K562 (cell line): ENCODE results near the gene ACE. TPM values are rescaled to one million over a fixed set of nuclear protein-coding genes. Genes with fewer than 3 reads are reported as not detected.

Experiments used
- ATAC-seq: fragments of 200-7000 bp; cut with Tn5 transposase; 3 replicates; pipeline ENCODE4 v1.9.1; 2020; ENCODE audit warnings: moderate library complexity
- BruUV-seq: library from RNA; stranded (reverse); fragments of 400-500 nt; replicated peaks from 2 replicates; lab custom pipeline; 2021; lab: Mats Ljungman, UMichigan
- CTCF ChIA-PET: fragments of 300-600 bp; formaldehyde crosslinking; extraction: SDS; loops from one replicate; lab custom pipeline; 2021; ENCODE audit warnings: low intra/inter-chr PET ratio; lab: Yijun Ruan, JAX
- POLR2A ChIA-PET: fragments of 300-600, 350-650 bp; sonication (Branson Sonifier 250); formaldehyde crosslinking; extraction: SDS; loops from one replicate; lab custom pipeline; 2021; ENCODE audit warnings: antibody characterized with exemption, inconsistent platforms; lab: Yijun Ruan, JAX
- DNase-seq, 4 experiments: peaks; one replicate each; pipeline versions ENCODE4 v3.0.0 to v3.0.0-alpha.2; 2011 to 2018; ENCODE audit warnings: low spot score in 3 of 4, mixed read lengths in 3 of 4; ENCODE audit errors: extremely low read depth in 1 of 4
- FAIRE-seq: peaks from 2 replicates; lab custom pipeline; 2011; peaks lifted over from hg19 to GRCh38; lab: Jason Lieb, UNC
- H2AFZ ChIP-seq: 2 replicates; pipeline ENCODE4 v1.6.0; 2011; ENCODE audit warnings: low read depth, low read length, control low read depth, inconsistent platforms
- H3K27ac ChIP-seq: fragments of 200-600 bp; 3 replicates; pipeline ENCODE4 v1.8.0; 2011; ENCODE audit warnings: low read depth, mild to moderate bottlenecking, control low read depth, inconsistent platforms, low read length, moderate library complexity, mixed read lengths; ENCODE audit errors: extremely low read depth
- H3K27me3 ChIP-seq, 2 experiments: fragments of 300-600 bp in 1 of 2; 2 replicates in 1 of 2; 3 replicates in 1 of 2; pipeline versions ENCODE4 v1.6.0 to v1.8.0; 2011; ENCODE audit warnings: inconsistent platforms in 2 of 2, low read length in 2 of 2, mild to moderate bottlenecking in 1 of 2, mixed read lengths in 1 of 2, moderate library complexity in 1 of 2; ENCODE audit not compliant: control insufficient read depth in 2 of 2, insufficient read depth in 2 of 2
- H3K36me3 ChIP-seq: fragments of 300-600 bp; 3 replicates; pipeline ENCODE4 v1.8.0; 2011; ENCODE audit warnings: mild to moderate bottlenecking, low read length, inconsistent platforms; ENCODE audit not compliant: control insufficient read depth, insufficient read depth
- H3K4me1 ChIP-seq, 2 experiments: fragments of 200-600 bp in 1 of 2; replicated peaks in 1 of 2; 2 replicates in 1 of 2; 3 replicates in 1 of 2; pipeline versions ENCODE4 v1.5.1 to v1.8.0; 2011; ENCODE audit warnings: inconsistent platforms in 2 of 2, low read length in 2 of 2, mild to moderate bottlenecking in 1 of 2, mixed read lengths in 1 of 2, moderate library complexity in 1 of 2; ENCODE audit not compliant: control insufficient read depth in 2 of 2, insufficient read depth in 2 of 2
- H3K4me2 ChIP-seq: 2 replicates; pipeline ENCODE4 v1.6.1; 2011; ENCODE audit warnings: low read length, control low read depth, inconsistent platforms, mixed read lengths; ENCODE audit not compliant: insufficient read depth
- H3K4me3 ChIP-seq: fragments of 200-600 bp; sonication (generic), shearing (Covaris generic); 2 replicates; pipeline ENCODE4 v1.5.1; 2016; ENCODE audit warnings: control low read depth, inconsistent platforms
- H3K79me2 ChIP-seq: fragments of 200-600 bp; 3 replicates; pipeline ENCODE4 v1.8.0; 2011; ENCODE audit warnings: low read length, inconsistent platforms; ENCODE audit not compliant: control insufficient read depth, insufficient read depth
- H3K9ac ChIP-seq, 2 experiments: 2 replicates each; pipeline versions ENCODE4 v1.6.0 to v1.6.1; 2011; ENCODE audit warnings: low read depth in 2 of 2, low read length in 2 of 2, control low read depth in 1 of 2, inconsistent platforms in 1 of 2, mild to moderate bottlenecking in 1 of 2, mixed read lengths in 1 of 2; ENCODE audit not compliant: insufficient read depth in 1 of 2
- H3K9me1 ChIP-seq: one replicate; pipeline ENCODE4 v1.6.0; 2011; ENCODE audit warnings: inconsistent platforms, mild to moderate bottlenecking, low read length, moderate library complexity; ENCODE audit not compliant: control insufficient read depth, insufficient read depth
- H3K9me3 ChIP-seq: replicated peaks from 2 replicates; pipeline ENCODE4 v1.5.1; 2011; ENCODE audit warnings: low read depth, low read length, inconsistent platforms; ENCODE audit not compliant: control insufficient read depth, insufficient read depth
- H4K20me1 ChIP-seq: replicated peaks from 2 replicates; pipeline ENCODE4 v1.6.1; 2011; ENCODE audit warnings: low read length, inconsistent platforms, mixed read lengths; ENCODE audit not compliant: control insufficient read depth, insufficient read depth
- CBFA2T3 ChIP-seq: fragments of 450-650 bp; IDR thresholded peaks from 2 replicates; pipeline ENCODE4 v1.6.1; 2017
- CBX5 ChIP-seq: IDR thresholded peaks from 2 replicates; pipeline ENCODE4 v1.6.1; 2014; ENCODE audit warnings: low read depth, borderline replicate concordance
- FOXA1 ChIP-seq: fragments of 450-650 bp; IDR thresholded peaks from 2 replicates; pipeline ENCODE4 v1.6.1; 2016; ENCODE audit warnings: mild to moderate bottlenecking, borderline replicate concordance
- GTF2E2 ChIP-seq: fragments of 200-800 bp; sonication (Bioruptor generic); IDR thresholded peaks from 2 replicates; pipeline ENCODE4 v1.6.1; 2016; ENCODE audit warnings: missing genetic modification characterization, missing compliant biosample characterization
- HDAC8 ChIP-seq: fragments of 450-650 bp; IDR thresholded peaks from 2 replicates; pipeline ENCODE4 v1.6.1; 2016; ENCODE audit warnings: mild to moderate bottlenecking, missing genetic modification characterization, moderate library complexity, missing compliant biosample characterization
- HLTF ChIP-seq: fragments of 450-650 bp; IDR thresholded peaks from 2 replicates; pipeline ENCODE4 v1.6.1; 2016
- KDM2B ChIP-seq: fragments of 250-450 bp; sonication (Bioruptor Pico); IDR thresholded peaks from 2 replicates; pipeline ENCODE4 v1.8.0; 2021; ENCODE audit warnings: mild to moderate bottlenecking, moderate library complexity
- NR3C1 ChIP-seq: sonication (generic); formaldehyde crosslinking; IDR thresholded peaks from 2 replicates; pipeline ENCODE4 v1.8.1; 2022; ENCODE audit warnings: missing genetic modification reagents
- RAD21 ChIP-seq, 2 experiments: fragments of 250-450 bp in 1 of 2; fragments of 450-650 bp in 1 of 2; sonication (Bioruptor Pico) in 1 of 2; formaldehyde crosslinking in 1 of 2; IDR thresholded peaks in 1 of 2; conservative IDR thresholded peaks in 1 of 2; 2 replicates each; pipeline versions ENCODE4 v1.4.0 to v1.8.0; 2020 to 2022; ENCODE audit warnings: mild to moderate bottlenecking in 2 of 2, moderate library complexity in 1 of 2
- RBFOX2 ChIP-seq: fragments of 200-400 bp; formaldehyde crosslinking; IDR thresholded peaks from 2 replicates; pipeline ENCODE4 v1.6.1; 2017; ENCODE audit warnings: low read depth, mild to moderate bottlenecking, low read length, moderate library complexity
- SMAD2 ChIP-seq: fragments of 150-350 bp; IDR thresholded peaks from 2 replicates; pipeline ENCODE4 v1.6.1; 2014; ENCODE audit warnings: low read depth, mild to moderate bottlenecking, low read length
- SMC3 ChIP-seq: conservative IDR thresholded peaks from 2 replicates; pipeline ENCODE4 v1.6.1; 2011; ENCODE audit warnings: low read depth, low read length, improper control_type of control experiment; ENCODE audit not compliant: insufficient read depth
- THRAP3 ChIP-seq: fragments of 450-650 bp; IDR thresholded peaks from 2 replicates; pipeline ENCODE4 v1.6.1; 2016; ENCODE audit warnings: mild to moderate bottlenecking, inconsistent platforms, borderline replicate concordance
- U2AF1 ChIP-seq: fragments of 200-400 bp; formaldehyde crosslinking; optimal IDR thresholded peaks from 2 replicates; pipeline ENCODE3; 2017; ENCODE audit warnings: mild to moderate bottlenecking, low read depth, low read length, moderate library complexity
- ZBED1 ChIP-seq: IDR thresholded peaks from 2 replicates; pipeline ENCODE4 v1.6.1; 2014
- ZNF644 ChIP-seq: fragments of 200-800 bp; sonication (Bioruptor generic); IDR thresholded peaks from 2 replicates; pipeline ENCODE4 v1.6.1; 2016; ENCODE audit warnings: low read depth, missing genetic modification characterization, missing compliant biosample characterization
- ZNF75A ChIP-seq: fragments of 450-650 bp; formaldehyde crosslinking; IDR thresholded peaks from 2 replicates; pipeline ENCODE4 v1.4.0; 2020; ENCODE audit warnings: mild to moderate bottlenecking
- ZSCAN32 ChIP-seq: fragments of 450-650 bp; formaldehyde crosslinking; IDR thresholded peaks from 2 replicates; pipeline ENCODE4 v1.4.0; 2020; ENCODE audit warnings: mild to moderate bottlenecking, moderate library complexity
- WGBS: fragments of 100-300 bp; shearing (Covaris generic); methylation state at CpG from one replicate; pipeline ENCODE4 v1.1.6; 2016; ENCODE audit warnings: low coverage, mixed read lengths; ENCODE audit not compliant: insufficient coverage; ENCODE audit errors: missing lambda C conversion rate; 5-methylcytosine and 5-hydroxymethylcytosine counted together
- in situ Hi-C: fragments of 300-500 bp; cut with MboI; formaldehyde crosslinking; loops from 4 replicates; pipeline ENCODE4 v1.15.0; 2018; ENCODE audit warnings: inconsistent platforms, mixed read lengths
- intact Hi-C: fragments of 100-400 bp; cut with micrococcal nuclease; formaldehyde crosslinking; loops from 2 replicates; pipeline ENCODE4 v1.14.2; 2022
- polyA plus RNA-seq, 8 experiments: library from polyadenylated mRNA; depleted of rRNA in 4 of 8; stranded (reverse) in 5 of 8; unstranded in 3 of 8; fragments of >200 nt; fragmentation: Nextera tagmentation in 2 of 8; fragmentation: Illumina TruSeq in 1 of 8; extraction: Ambion mirVana in 2 of 8; extraction: Trizol in 1 of 8; gene quantifications; 2 replicates each; pipeline versions ENCODE4 v1.2.1 to v1.2.3, GENCODE V29; 2011 to 2014; ENCODE audit warnings: inconsistent platforms in 1 of 8, missing spikeins in 1 of 8
- total RNA-seq, 7 experiments: library from RNA; depleted of rRNA in 6 of 7; stranded (reverse); fragments of >200 nt in 6 of 7; fragmentation: Illumina TruSeq in 2 of 7; extraction: Trizol in 2 of 7; gene quantifications; 2 replicates each; pipeline versions ENCODE4 v1.2.1 to v1.2.3, GENCODE V29; 2011 to 2021; ENCODE audit warnings: low replicate concordance in 1 of 7
- TF ChIP-seq, protein P1 (sequence below): IDR thresholded peaks from 3 replicates; pipeline ENCODE4 v1.6.1; 2011; ENCODE audit warnings: borderline replicate concordance, mild to moderate bottlenecking; ENCODE audit not compliant: insufficient read length, insufficient read depth

The ACE gene
- total and polyA plus RNA-seq, 9 of the 15 experiments (the other 6 are each of a cell fraction or from before 2014, with no cell fraction given), result 0.07 to 2.5 (median 0.47) TPM; not detected in 1

DNA sequence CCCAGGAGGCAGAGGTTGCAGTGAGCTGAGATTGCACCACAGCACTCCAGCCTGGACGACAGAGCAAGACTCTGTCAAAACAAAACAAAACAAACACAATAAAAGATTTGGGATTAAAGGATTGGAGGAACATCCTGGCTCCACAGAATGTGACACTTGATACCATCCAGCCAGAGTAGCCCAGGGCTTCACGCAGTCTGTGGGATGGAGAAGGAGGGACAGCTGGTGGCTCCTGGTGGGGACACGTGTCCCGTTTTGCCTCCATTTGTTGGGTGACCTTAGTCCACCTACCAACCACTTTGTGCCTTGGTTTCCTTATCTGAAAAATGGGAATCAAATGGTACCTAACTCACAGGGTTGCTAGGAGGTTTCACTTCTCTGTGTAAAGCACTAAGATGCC lies 18.4 kb upstream of the ACE start:
- Histone ChIP-seq H3K9ac (no peak overlapping the region), H2AFZ (0 out of 2 replicates have a peak overlapping the region, but pooled peaks have one; percentile 14), H3K36me3 (no peaks in the 10 kb centered on the region), H4K20me1 (no peaks in the 10 kb centered on the region), H3K4me2 (no peak overlapping the region), H3K4me3 (no peak overlapping the region), H3K27me3 (no peaks in the 10 kb centered on the region; a peak in 1 of 5 replicates), H3K4me1 (peaks cover 18 to 25% of the 10 kb centered on the region in 2 experiments; a peak in 4 of 5 replicates), H3K79me2 (no peaks in the 10 kb centered on the region), H3K27ac (no peak overlapping the region), H3K9me1 (no peaks in the 10 kb centered on the region), H3K9me3 (no peaks in the 10 kb centered on the region)
- TF ChIP-seq, protein P1, sequence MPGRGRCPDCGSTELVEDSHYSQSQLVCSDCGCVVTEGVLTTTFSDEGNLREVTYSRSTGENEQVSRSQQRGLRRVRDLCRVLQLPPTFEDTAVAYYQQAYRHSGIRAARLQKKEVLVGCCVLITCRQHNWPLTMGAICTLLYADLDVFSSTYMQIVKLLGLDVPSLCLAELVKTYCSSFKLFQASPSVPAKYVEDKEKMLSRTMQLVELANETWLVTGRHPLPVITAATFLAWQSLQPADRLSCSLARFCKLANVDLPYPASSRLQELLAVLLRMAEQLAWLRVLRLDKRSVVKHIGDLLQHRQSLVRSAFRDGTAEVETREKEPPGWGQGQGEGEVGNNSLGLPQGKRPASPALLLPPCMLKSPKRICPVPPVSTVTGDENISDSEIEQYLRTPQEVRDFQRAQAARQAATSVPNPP, result no peak
- TF ChIP-seq HLTF (no peak), SMAD2 (no peak), KDM2B (CRISPR knock-in tag) (no peak), RAD21 (CRISPR knock-in tag; conservative IDR thresholded peaks at IDR 0.05 in 1 of 2, IDR thresholded peaks at IDR 0.05 in 1 of 2) (no peak), NR3C1 (CRISPR knock-in tag) (no peak), GTF2E2 (no peak), U2AF1 (no peak), FOXA1 (no peak), CBFA2T3 (no peak), ZBED1 (no peak), THRAP3 (no peak), RBFOX2 (no peak), ZNF644 (no peak), ZSCAN32 (CRISPR knock-in tag) (no peak), CBX5 (no peak), SMC3 (no peak), HDAC8 (tag) (no peak), ZNF75A (no peak)
- in situ Hi-C loops, result no loop called here
- CTCF ChIA-PET, result no interaction called here
- DNase-seq (no peak), FAIRE-seq (no peak), ATAC-seq (no peak)
- WGBS, result 56% methylated on average over 4 of the region's 4 CpGs
- POLR2A ChIA-PET, result interaction anchor here (0.6 to 1.2 kb wide), 4 partner anchors 10 to 92 kb away, joined by 3 to 5 read pairs (median 4); partner anchors contain the start of gene DCAF7
- no TSS peak for BruUV-seq
- intact Hi-C loops, result no loop called here
